Mucosa of descending colon (tissue), 3 donors: ENCODE results near the gene CST6. TPM values are rescaled to one million over a fixed set of nuclear protein-coding genes. Genes with fewer than 3 reads are reported as not detected.

Source experiments
- ATAC-seq: fragments of 200-7000 bp; cut with Tn5 transposase; one replicate; pipeline ENCODE4 v1.9.1; 2020; ENCODE audit warnings: mild to moderate bottlenecking, moderate library complexity
- DNase-seq, 3 donors: peaks; one replicate each; pipeline ENCODE4 v3.0.0-alpha.2; 2020
- H3K36me3 ChIP-seq: fragments of 200-600 bp; one replicate; pipeline ENCODE4 v1.8.0; 2021; ENCODE audit warnings: low read depth, mild to moderate bottlenecking
- H3K4me1 ChIP-seq: fragments of 200-600 bp; one replicate; pipeline ENCODE4 v1.8.0; 2021; ENCODE audit warnings: low read depth, mild to moderate bottlenecking
- H3K4me3 ChIP-seq: fragments of 200-600 bp; one replicate; pipeline ENCODE4 v1.8.0; 2021; ENCODE audit warnings: mild to moderate bottlenecking
- H3K9me3 ChIP-seq: fragments of 200-600 bp; one replicate; pipeline ENCODE4 v1.8.0; 2021; ENCODE audit warnings: mild to moderate bottlenecking
- CTCF ChIP-seq: fragments of 200-600 bp; IDR thresholded peaks from one replicate; pipeline ENCODE4 v1.8.0; 2022; ENCODE audit warnings: antibody characterized with exemption, mild to moderate bottlenecking
- intact Hi-C, 2 donors: fragments of 100-400 bp; cut with DNase I in 1 of 2; cut with micrococcal nuclease in 1 of 2; formaldehyde crosslinking; loops; one replicate each; pipeline versions ENCODE4 v1.11.0 to v1.11.1; 2022; cut with DNase I, micrococcal nuclease
- total RNA-seq, 3 donors: library from RNA; stranded (reverse); fragmentation: NEBNext Ultra II Directional in 2 of 3; extraction: Animal tissue kit (Norgen Biotek cat#: 25700) in 2 of 3; gene quantifications; one replicate each; pipeline versions ENCODE4 v1.2.1 to v1.2.4, GENCODE V29; 2021 to 2023
- donor health status: DM: no; HTN: no; CAD: no; lungs with moderate emphysema.
- donor health status: DM: no; HTN: no; CAD: no.
- donor health status: DM: no; HTN: yes; CAD: no.

The CST6 gene
- total RNA-seq, 3 donors from 2014 or later, result not detected

GRCh38 chr11:66004186-66004585 lies 7.6 kb upstream of the CST6 start:
- Histone ChIP-seq H3K36me3 (no peaks in the 10 kb centered on the region), H3K4me1 (peaks cover 19% of the 10 kb centered on the region), H3K4me3 (no peak overlapping the region), H3K9me3 (no peaks in the 10 kb centered on the region)
- intact Hi-C loops, result no loop called here
- DNase-seq, result no peak
- TF ChIP-seq CTCF, result no peak
- ATAC-seq, result no peak

GRCh38 chr11:66006134-66006890 lies 5.5 kb upstream of the CST6 start:
- H3K9me3 ChIP-seq, result no peaks in the 10 kb centered on the region
- no peak for ATAC-seq
- H3K4me3 ChIP-seq, result no peak overlapping the region
- intact Hi-C loops, result no loop called here
- no peak for TF ChIP-seq CTCF
- no peaks in the 10 kb centered on the region for H3K36me3 ChIP-seq
- peaks cover 7% of the 10 kb centered on the region for H3K4me1 ChIP-seq
- DNase-seq, result no peak

GRCh38 chr11:66006891-66007176 lies 5.0 kb upstream of the CST6 start:
- TF ChIP-seq CTCF, result no peak
- no peak for ATAC-seq
- intact Hi-C loops, result no loop called here
- Histone ChIP-seq H3K9me3 (no peaks in the 10 kb centered on the region), H3K36me3 (no peaks in the 10 kb centered on the region), H3K4me1 (peaks cover 9% of the 10 kb centered on the region), H3K4me3 (no peak overlapping the region)
- no peak for DNase-seq

- no peak for TF ChIP-seq CTCF
- intact Hi-C loops, result no loop called here
These were observed 4.6 kb upstream of the CST6 start for GRCh38 chr11:66007201-66007634.

GRCh38 chr11:66008095-66008467 lies 3.7 kb upstream of the CST6 start:
- DNase-seq (no peak), ATAC-seq (no peak)
- intact Hi-C loops, result no loop called here
- no peak for TF ChIP-seq CTCF
- peaks cover 10% of the 10 kb centered on the region for H3K4me1 ChIP-seq
- H3K9me3 ChIP-seq, result no peaks in the 10 kb centered on the region
- H3K36me3 ChIP-seq, result no peaks in the 10 kb centered on the region
- no peak overlapping the region for H3K4me3 ChIP-seq

More at GRCh38 chr11:66007201-66007634, 4.6 kb upstream of the CST6 start:
- no peak for DNase-seq
- Histone ChIP-seq H3K4me1 (peaks cover 12% of the 10 kb centered on the region), H3K9me3 (no peaks in the 10 kb centered on the region), H3K4me3 (no peak overlapping the region), H3K36me3 (no peaks in the 10 kb centered on the region)
- ATAC-seq, result no peak
